DMS79 treated with DMSO at 0.1 percent for 48 hours (cell line): ENCODE results near the gene SKOR2.
"Not testable (repeated sequence)": the region's sequence is repeated elsewhere in the genome, so short reads cannot be mapped to it uniquely, and the experiment has no call there.

Source experiments
- DNase-seq: peaks from one replicate; lab custom pipeline; 2025; lab: John Stamatoyannopoulos, UW

SKOR2 gene

GRCh38 chr18:47191961-47192360 lies 59.5 kb downstream of the SKOR2 start:
- DNase-seq = no peak

DNA sequence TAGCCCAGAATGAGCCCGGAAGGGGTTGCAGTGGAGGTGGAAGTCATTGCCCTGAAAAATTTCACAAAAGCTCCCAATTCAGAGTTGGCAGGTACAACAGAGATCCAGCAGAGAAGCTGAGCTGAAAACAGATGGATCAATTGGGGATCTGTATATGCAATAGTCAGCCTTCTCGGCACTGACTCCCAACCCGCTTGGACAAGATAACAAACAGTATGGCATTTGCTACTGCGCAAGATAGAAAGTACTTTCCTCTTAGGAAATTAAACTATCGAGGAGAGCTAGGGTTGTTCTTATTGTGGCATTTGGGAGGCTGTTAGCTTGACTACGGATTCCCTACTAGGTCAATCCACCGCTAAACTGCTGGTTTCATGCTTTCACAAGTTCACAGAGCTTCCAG lies 63.7 kb downstream of the SKOR2 start:
- DNase-seq = no peak

GRCh38 chr18:47184419-47185050 lies 66.9 kb downstream of the SKOR2 start:
- no peak for DNase-seq

DNA sequence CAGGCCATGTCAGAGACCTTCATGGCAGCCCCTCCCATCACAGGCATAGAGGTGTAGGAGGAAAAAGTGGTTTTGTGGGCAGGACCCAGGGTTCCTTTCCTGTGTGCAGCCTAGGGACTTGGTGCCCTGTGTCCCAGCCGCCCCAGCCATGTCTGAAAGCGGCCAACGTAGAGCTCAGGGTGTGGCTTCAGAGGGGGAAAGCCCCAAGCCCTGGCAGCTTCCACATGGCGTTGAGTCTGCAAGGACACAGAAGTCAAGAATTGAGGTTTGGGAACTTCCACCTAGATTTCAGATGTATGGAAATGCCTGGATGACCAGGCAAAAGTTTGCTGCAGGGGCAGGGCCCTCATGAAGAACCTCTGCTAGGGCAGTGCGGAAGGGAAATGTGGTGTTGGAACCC lies 69.3 kb downstream of the SKOR2 start:
- not testable (repeated sequence) for DNase-seq

GRCh38 chr18:47180765-47181164 lies 70.7 kb downstream of the SKOR2 start:
- DNase-seq = no peak

DNA sequence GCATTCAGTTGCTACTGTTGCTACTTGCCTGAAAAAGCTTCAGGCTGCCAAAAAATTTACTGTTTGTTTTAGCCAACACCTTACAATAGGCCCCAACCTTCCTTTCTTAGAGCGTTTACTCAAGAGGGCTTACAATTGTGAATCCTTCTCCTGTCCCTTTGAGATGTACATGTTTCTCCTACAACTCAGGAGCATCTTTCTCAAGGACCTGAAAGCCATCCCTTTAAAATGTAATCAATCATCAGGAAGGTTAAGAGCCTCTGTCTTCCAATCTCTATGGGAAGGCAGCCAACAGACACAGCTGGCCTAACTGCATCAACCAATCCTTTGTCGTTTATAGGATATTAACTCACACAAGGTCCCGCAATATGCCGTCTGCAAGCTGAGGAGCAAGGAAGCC lies 71.9 kb downstream of the SKOR2 start:
- DNase-seq = peak; percentile 4

- DNase-seq = peak; percentile 86
These were observed 75.4 kb downstream of the SKOR2 start, which contains the start of gene IER3IP1 for GRCh38 chr18:47175898-47176575. IER3IP1 (minus strand) TSS chr18:47176364; CDS start chr18:47176277, 87 bp downstream.

DNA sequence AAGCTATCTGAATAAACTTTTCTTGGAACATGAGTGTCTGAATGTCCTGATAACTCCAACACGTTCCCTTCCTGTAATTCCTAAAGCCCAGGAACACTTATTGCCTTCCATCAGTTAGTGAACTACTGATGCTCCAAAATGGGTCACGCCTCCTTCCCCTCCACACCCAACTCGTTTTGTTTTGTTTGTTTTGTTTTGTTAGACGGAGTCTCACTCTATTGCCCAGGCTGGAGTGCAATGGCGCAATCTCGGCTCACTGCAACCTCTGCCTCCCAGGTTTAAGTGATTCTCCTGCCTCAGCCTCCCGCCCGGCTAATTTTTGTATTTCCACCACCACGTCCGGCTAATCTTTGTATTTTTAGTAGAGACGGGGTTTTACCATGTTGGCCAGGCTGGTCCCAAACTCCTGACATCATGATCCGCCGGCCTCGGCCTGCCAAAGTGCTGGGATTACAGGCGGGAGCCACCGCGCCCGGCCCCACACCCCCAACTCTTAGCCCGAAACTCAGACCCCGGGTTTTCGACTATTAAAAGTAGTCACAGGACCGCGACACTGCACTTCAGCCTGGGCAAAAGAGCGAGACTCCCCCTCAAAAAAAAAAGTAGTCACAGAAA lies 76.1 kb downstream of the SKOR2 start:
- DNase-seq = no peak

- no peak for DNase-seq
These were observed 76.8 kb downstream of the SKOR2 start for GRCh38 chr18:47174545-47175116.

DNA sequence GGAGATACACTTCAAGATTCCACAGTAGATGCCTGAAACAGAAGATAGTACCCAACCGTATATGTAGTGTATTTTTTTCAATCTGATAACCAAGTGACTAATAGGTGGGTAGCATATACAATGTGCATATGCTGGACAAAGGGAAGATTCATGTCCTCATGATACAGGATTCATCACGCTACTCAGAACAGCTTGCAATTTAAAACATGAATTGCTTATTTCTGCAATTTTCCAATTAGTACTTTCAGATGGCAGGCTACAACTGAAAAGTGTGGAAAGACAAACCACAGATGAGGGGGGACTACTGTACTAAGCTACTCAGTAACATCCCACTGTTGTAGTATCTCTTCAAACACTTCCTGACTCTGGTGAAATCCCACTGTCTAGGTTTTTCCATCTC lies 79.0 kb downstream of the SKOR2 start:
- no peak for DNase-seq

- DNase-seq = no peak
These were observed 82.5 kb downstream of the SKOR2 start for GRCh38 chr18:47168913-47169312.

DNA sequence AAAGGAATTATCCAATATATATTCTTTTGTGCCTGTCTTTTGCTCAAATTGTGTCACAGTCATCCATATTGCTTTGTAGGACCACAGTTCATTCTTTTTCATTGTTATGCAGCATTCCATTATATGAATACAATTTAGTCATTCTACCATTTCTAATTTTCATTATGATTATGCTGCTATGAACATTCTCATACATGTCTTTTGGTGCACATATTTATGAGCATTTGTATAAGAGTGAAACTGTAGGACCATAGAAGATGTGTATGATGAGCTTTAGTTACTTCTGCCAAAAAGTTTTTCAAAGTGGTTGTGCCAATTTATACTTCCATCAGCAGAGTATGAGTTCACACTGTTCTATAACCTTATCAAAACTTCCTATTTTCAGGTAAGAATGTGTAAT lies 83.0 kb downstream of the SKOR2 start:
- no peak for DNase-seq

- DNase-seq = no peak
These were observed 85.2 kb downstream of the SKOR2 start for GRCh38 chr18:47166294-47166693.

- DNase-seq = no peak
These were observed 88.2 kb downstream of the SKOR2 start for GRCh38 chr18:47163241-47163640.

DNA sequence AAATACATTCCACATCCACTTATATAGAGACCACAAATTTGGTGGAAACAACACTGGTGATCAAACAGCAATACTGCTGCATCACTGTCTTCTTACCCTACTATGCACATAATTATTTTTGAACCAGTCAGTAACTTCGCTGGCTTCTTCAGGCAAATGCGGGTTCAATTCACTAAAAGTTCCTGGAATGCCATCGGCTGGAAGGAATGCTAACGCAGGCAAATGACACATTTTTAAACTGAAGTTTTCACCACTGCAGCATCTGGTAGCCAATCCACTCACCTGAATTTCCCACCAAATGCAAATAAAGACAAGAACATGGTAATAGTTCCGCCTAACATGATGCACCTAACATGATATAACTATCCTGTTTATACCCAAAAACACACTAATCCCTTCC lies 91.2 kb downstream of the SKOR2 start:
- DNase-seq = no peak

GRCh38 chr18:47158404-47158803 lies 93.1 kb downstream of the SKOR2 start:
- DNase-seq = not testable (repeated sequence)
